GM12878 (cell line): ENCODE measurements around the gene PGBD5. TPM values are rescaled to one million over a fixed set of nuclear protein-coding genes. Genes with fewer than 3 reads are reported as not detected.

Experiments used
- ATAC-seq: fragments of 200-7000 bp; cut with Tn5 transposase; 3 replicates; pipeline ENCODE4 v1.9.1; 2020; ENCODE audit warnings: mild to moderate bottlenecking, moderate library complexity
- BruUV-seq: library from RNA; stranded (reverse); fragments of 400-500 nt; replicated peaks from 2 replicates; lab custom pipeline; 2021; lab: Mats Ljungman, UMichigan
- CTCF ChIA-PET: fragments of 300-600 bp; sonication (Branson Sonifier 250); formaldehyde crosslinking; extraction: SDS; loops from one replicate; lab custom pipeline; 2021; ENCODE audit warnings: inconsistent platforms; lab: Yijun Ruan, JAX
- POLR2A ChIA-PET: fragments of 350-600 bp; formaldehyde crosslinking; extraction: SDS; loops from one replicate; lab custom pipeline; 2021; ENCODE audit warnings: inconsistent platforms; lab: Charles Lee
- RAD21 ChIA-PET: fragments of 300-600 bp; sonication (Branson Sonifier 250); formaldehyde crosslinking; loops from one replicate; lab custom pipeline; 2023; ENCODE audit warnings: antibody characterized with exemption; ENCODE audit not compliant: unreplicated experiment; lab: Charles Lee
- SMC1A ChIA-PET: fragments of 300-600 bp; sonication (Branson Sonifier 250); formaldehyde crosslinking; loops from one replicate; lab custom pipeline; 2023; ENCODE audit not compliant: unreplicated experiment, uncharacterized antibody; lab: Charles Lee
- DNase-seq: peaks from one replicate; pipeline ENCODE4 v3.0.0-alpha.2; 2011; ENCODE audit warnings: low read depth, low spot score
- FAIRE-seq: peaks from 3 replicates; lab custom pipeline; 2011; peaks lifted over from hg19 to GRCh38; lab: Jason Lieb, UNC
- H2AFZ ChIP-seq: 2 replicates; pipeline ENCODE4 v1.6.0; 2011; ENCODE audit warnings: low read depth, low read length, control low read depth; ENCODE audit not compliant: control insufficient read depth
- H3K27ac ChIP-seq: 2 replicates; pipeline ENCODE4 v1.5.1; 2011; ENCODE audit warnings: control low read depth; ENCODE audit not compliant: control insufficient read depth, insufficient read depth
- H3K27me3 ChIP-seq, 2 experiments: replicated peaks in 1 of 2; 2 replicates each; pipeline versions ENCODE4 v1.6.0 to v1.6.1; 2011; ENCODE audit warnings: low read length in 1 of 2; ENCODE audit not compliant: control insufficient read depth in 2 of 2, insufficient read depth in 2 of 2
- H3K36me3 ChIP-seq, 2 experiments: 2 replicates each; pipeline ENCODE4 v1.5.1; 2011; ENCODE audit warnings: low read length in 1 of 2; ENCODE audit not compliant: control insufficient read depth in 2 of 2, insufficient read depth in 2 of 2
- H3K4me1 ChIP-seq: 2 replicates; pipeline ENCODE4 v1.6.1; 2011; ENCODE audit warnings: mild to moderate bottlenecking, low read length, moderate library complexity, mixed read lengths; ENCODE audit not compliant: control insufficient read depth, insufficient read depth
- H3K4me2 ChIP-seq: 2 replicates; pipeline ENCODE4 v1.6.0; 2011; ENCODE audit warnings: control low read depth; ENCODE audit not compliant: control insufficient read depth, insufficient read depth
- H3K4me3 ChIP-seq: fragments of 200-600 bp; sonication (generic); 2 replicates; pipeline ENCODE4 v1.5.1; 2016
- H3K79me2 ChIP-seq: 2 replicates; pipeline ENCODE4 v1.6.0; 2011; ENCODE audit warnings: low read length; ENCODE audit not compliant: control insufficient read depth, insufficient read depth
- H3K9ac ChIP-seq: 2 replicates; pipeline ENCODE4 v1.8.0; 2011; ENCODE audit warnings: low read length, control low read depth, mixed read lengths; ENCODE audit not compliant: control insufficient read depth, insufficient read depth
- H3K9me3 ChIP-seq: replicated peaks from 3 replicates; pipeline ENCODE4 v1.5.1; 2011; ENCODE audit warnings: mild to moderate bottlenecking, low read length; ENCODE audit not compliant: control insufficient read depth, insufficient read depth
- H4K20me1 ChIP-seq: 2 replicates; pipeline ENCODE4 v1.6.0; 2011; ENCODE audit not compliant: control insufficient read depth, insufficient read depth
- CTCF ChIP-seq, 3 experiments: IDR thresholded peaks in 2 of 3; conservative IDR thresholded peaks in 1 of 3; 2 replicates each; pipeline ENCODE4 v1.5.1; 2011; ENCODE audit warnings: low read depth in 3 of 3, low read length in 3 of 3, mild to moderate bottlenecking in 3 of 3, control low read depth in 2 of 3, moderate library complexity in 2 of 3, inconsistent platforms in 1 of 3, mixed read lengths in 1 of 3; ENCODE audit not compliant: control insufficient read depth in 2 of 3, insufficient read depth in 1 of 3; ENCODE audit errors: extremely low read depth in 1 of 3
- HCFC1 ChIP-seq: fragments of 150-350 bp; IDR thresholded peaks from 2 replicates; pipeline ENCODE4 v1.6.1; 2014; ENCODE audit warnings: low read length
- NRF1 ChIP-seq: conservative IDR thresholded peaks from 2 replicates; pipeline ENCODE4 v1.6.1; 2011; ENCODE audit warnings: mild to moderate bottlenecking, low read depth, low read length, improper control_type of control experiment
- PBX3 ChIP-seq: IDR thresholded peaks from 2 replicates; pipeline ENCODE4 v1.6.1; 2011; ENCODE audit warnings: mild to moderate bottlenecking, low read depth, low read length, moderate library complexity; ENCODE audit not compliant: insufficient replicate concordance
- RB1 ChIP-seq: fragments of 450-650 bp; formaldehyde crosslinking; IDR thresholded peaks from 2 replicates; pipeline ENCODE4 v1.6.1; 2017; ENCODE audit warnings: mild to moderate bottlenecking, borderline replicate concordance
- ZNF687 ChIP-seq: fragments of 450-650 bp; IDR thresholded peaks from 2 replicates; pipeline ENCODE4 v1.6.1; 2017; ENCODE audit warnings: mild to moderate bottlenecking, moderate library complexity
- WGBS: methylation state at CpG from one replicate; pipeline ENCODE4 v1.1.6; 2016; ENCODE audit warnings: low lambda C conversion rate; ENCODE audit not compliant: insufficient replicate concordance, insufficient coverage; ENCODE audit errors: missing lambda C conversion rate; 5-methylcytosine and 5-hydroxymethylcytosine counted together
- in situ Hi-C: fragments of 300-500 bp; cut with MboI; formaldehyde crosslinking; loops from 9 replicates; pipeline ENCODE4 v1.14.3; 2018; ENCODE audit warnings: mixed read lengths
- intact Hi-C: fragments of 100-400 bp; cut with micrococcal nuclease; formaldehyde crosslinking; loops from one replicate; pipeline ENCODE4 v1.14.2; 2022; ENCODE audit not compliant: unreplicated experiment
- polyA plus RNA-seq, 11 experiments: library from polyadenylated mRNA; depleted of rRNA in 4 of 11; unstranded in 6 of 11; stranded (reverse) in 5 of 11; fragments of >200 nt; fragmentation: Nextera tagmentation in 4 of 11; fragmentation: Illumina TruSeq in 1 of 11; extraction: Ambion mirVana in 4 of 11; extraction: Trizol in 1 of 11; gene quantifications; 1 replicate in 1 of 11; 2 replicates in 10 of 11; pipeline versions ENCODE4 v1.2.1 to v1.2.3, GENCODE V29; 2011 to 2016; ENCODE audit warnings: inconsistent platforms in 2 of 11, missing spikeins in 2 of 11, low read depth in 1 of 11
- total RNA-seq, 4 experiments: library from RNA; depleted of rRNA in 3 of 4; stranded (reverse); fragments of >200 nt in 3 of 4; fragmentation: Illumina TruSeq in 1 of 4; extraction: Trizol in 1 of 4; gene quantifications; 2 replicates each; pipeline versions ENCODE4 v1.2.1 to v1.2.3, GENCODE V29; 2013 to 2021

PGBD5 gene
- total and polyA plus RNA-seq, 10 of the 15 experiments (the other 5 are each of a cell fraction or from before 2014, with no cell fraction given), result 0.03 TPM; not detected in 9

- SMC1A ChIA-PET, result no interaction called here
- Histone ChIP-seq H3K27me3 (no peaks in the 10 kb centered on the region), H3K9me3 (peaks cover 2% of the 10 kb centered on the region; the same call in 1 of the 3 replicates), H3K4me3 (no peak overlapping the region), H3K79me2 (no peaks in the 10 kb centered on the region), H3K4me1 (no peaks in the 10 kb centered on the region), H3K4me2 (no peak overlapping the region), H3K27ac (no peak overlapping the region), H2AFZ (no peak overlapping the region)
- intact Hi-C loops, result no loop called here
- ATAC-seq (no peak), DNase-seq (no peak)
- POLR2A ChIA-PET, result no interaction called here
- in situ Hi-C loops, result no loop called here
- TF ChIP-seq NRF1 (no peak), PBX3 (no peak), HCFC1 (no peak), ZNF687 (no peak), CTCF (IDR thresholded peaks at IDR 0.05 in 2 of 3, conservative IDR thresholded peaks at IDR 0.05 in 1 of 3; ENCODE audit: control insufficient read depth in 2 of 3, extremely low read depth in 1 of 3, insufficient read depth in 1 of 3, low read depth in 3 of 3, low read length in 3 of 3) (no peak), RB1 (no peak)
- TF ChIP-seq, all 136 proteins: peak for 0
- no peak overlapping the region for H3K9ac ChIP-seq
- WGBS, result 27% methylated on average over 6 of the region's 6 CpGs
- FAIRE-seq, result no peak
- no TSS peak for BruUV-seq
- H4K20me1 ChIP-seq, result no peaks in the 10 kb centered on the region
- no peaks in the 10 kb centered on the region for H3K36me3 ChIP-seq
- ChIA-PET CTCF (no interaction called here), RAD21 (no interaction called here)
Measured at GRCh38 chr1:230381585-230381984, 44.5 kb downstream of the PGBD5 start.
